ENCODE results near the gene SLC1A3.

Gene SLC1A3

DNA sequence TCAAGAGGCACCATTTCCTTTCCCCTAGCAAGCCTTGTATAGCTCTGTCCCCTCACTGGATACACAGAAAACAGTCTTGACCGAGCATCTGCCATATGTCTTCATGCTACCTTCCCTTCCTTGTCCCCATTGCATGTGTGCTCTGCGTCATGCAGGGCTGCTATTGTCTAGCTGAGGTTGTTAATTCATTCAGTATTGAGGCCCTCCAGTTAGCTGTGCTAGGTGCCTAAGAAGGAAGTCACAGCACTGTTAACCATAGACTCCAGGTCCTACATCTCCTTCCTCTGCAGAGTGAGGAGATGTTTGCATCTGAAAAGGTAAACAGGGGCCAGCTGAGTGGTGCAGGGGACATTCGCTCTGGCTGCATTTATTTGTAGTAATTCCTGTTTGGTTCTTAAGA is 48.2 kb downstream of the SLC1A3 start:
- Histone ChIP-seq H3K36me3 (ENCODE audit: control insufficient read depth, insufficient read depth, low read length) (no peaks in the 10 kb centered on the region), H3K4me1 (ENCODE audit: control insufficient read depth, insufficient read depth, low read length) (peaks cover 9% of the 10 kb centered on the region)
- WGBS, 2 experiments = 69 to 70% methylated on average over 3 of the region's 3 CpGs

DNA sequence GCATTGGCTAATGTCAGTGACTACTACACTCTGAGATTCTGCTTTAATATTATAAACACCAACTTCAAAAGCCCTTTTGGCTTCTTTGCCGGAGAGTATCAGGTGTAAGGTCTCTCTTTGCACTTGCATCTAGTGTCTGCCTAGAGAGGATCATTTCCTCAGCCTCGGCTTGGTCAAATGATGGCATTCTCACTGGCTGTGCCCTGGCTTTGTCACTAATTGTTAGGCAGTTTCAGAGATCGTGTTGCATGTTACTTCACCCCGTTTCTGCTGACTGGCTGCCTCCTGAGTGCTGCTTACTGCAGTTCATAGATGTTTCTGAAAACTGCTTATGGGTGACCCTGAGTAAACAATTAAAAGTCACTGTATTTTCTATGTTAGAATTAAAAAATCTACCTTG is 48.8 kb downstream of the SLC1A3 start:
- Histone ChIP-seq H3K27ac (ENCODE audit: insufficient read depth, low read depth, low read length, poor library complexity, severe bottlenecking) (no peak overlapping the region), H3K36me3 (ENCODE audit: control insufficient read depth, insufficient read depth, low read length) (no peaks in the 10 kb centered on the region), H3K4me1 (ENCODE audit: control insufficient read depth, insufficient read depth, low read length) (peaks cover 9% of the 10 kb centered on the region), H3K4me3 (ENCODE audit: insufficient read depth, low read depth, low read length) (no peak overlapping the region), H3K9me3 (ENCODE audit: control insufficient read depth, low read length) (no peaks in the 10 kb centered on the region), H3K27me3 (ENCODE audit: control insufficient read depth, insufficient read depth, low read length, poor library complexity, severe bottlenecking) (no peaks in the 10 kb centered on the region)
- WGBS, 2 experiments = 35 to 45% methylated on average over 4 of the region's 4 CpGs

More for the DNA sequence above, 48.2 kb downstream of the SLC1A3 start:
- Histone ChIP-seq H3K9me3 (ENCODE audit: control insufficient read depth, low read length) (no peaks in the 10 kb centered on the region), H3K27me3 (ENCODE audit: control insufficient read depth, insufficient read depth, low read length, poor library complexity, severe bottlenecking) (no peaks in the 10 kb centered on the region), H3K4me3 (ENCODE audit: insufficient read depth, low read depth, low read length) (no peak overlapping the region), H3K27ac (ENCODE audit: insufficient read depth, low read depth, low read length, poor library complexity, severe bottlenecking) (no peak overlapping the region)

DNA sequence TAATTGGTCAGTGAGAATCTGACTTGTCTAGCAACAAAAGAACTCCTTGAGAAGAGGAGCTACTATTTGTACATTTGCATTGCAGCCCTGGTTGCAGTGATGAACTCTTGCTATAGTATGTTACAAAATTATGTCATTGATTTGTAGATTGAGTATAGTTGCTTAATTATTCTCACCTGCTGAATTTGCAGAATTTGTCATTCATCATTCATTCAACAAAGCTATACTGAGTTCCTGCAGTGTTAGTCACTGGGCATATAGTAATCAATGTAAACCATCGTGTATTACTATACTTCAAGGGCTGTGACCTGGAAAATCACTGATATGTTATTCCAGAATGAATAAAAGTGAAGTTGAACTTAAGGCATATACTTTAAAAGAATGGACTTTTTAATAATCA is 50.1 kb downstream of the SLC1A3 start:
- H3K36me3 ChIP-seq (ENCODE audit: control insufficient read depth, insufficient read depth, low read length) = no peaks in the 10 kb centered on the region
- H3K9me3 ChIP-seq (ENCODE audit: control insufficient read depth, low read length) = no peaks in the 10 kb centered on the region
- 91% methylated on average over 1 of the region's 1 CpG; no CpG with 5 or more reads in 1 of the 2 experiments for whole genome bisulfite sequencing, 2 experiments
- no peaks in the 10 kb centered on the region for H3K27me3 ChIP-seq (ENCODE audit: control insufficient read depth, insufficient read depth, low read length, poor library complexity, severe bottlenecking)
- no peak overlapping the region for H3K27ac ChIP-seq (ENCODE audit: insufficient read depth, low read depth, low read length, poor library complexity, severe bottlenecking)
- peaks cover 9% of the 10 kb centered on the region for H3K4me1 ChIP-seq (ENCODE audit: control insufficient read depth, insufficient read depth, low read length)
- no peak overlapping the region for H3K4me3 ChIP-seq (ENCODE audit: insufficient read depth, low read depth, low read length)

GRCh38 chr5:36657563-36657995 is 51.2 kb downstream of the SLC1A3 start:
- 96 to 98% methylated on average over 5 of the region's 5 CpGs for WGBS, 2 experiments
- H3K27ac ChIP-seq (ENCODE audit: insufficient read depth, low read depth, low read length, poor library complexity, severe bottlenecking) = no peak overlapping the region
- H3K4me1 ChIP-seq (ENCODE audit: control insufficient read depth, insufficient read depth, low read length) = peaks cover 13% of the 10 kb centered on the region

GRCh38 chr5:36658038-36658756 is 51.8 kb downstream of the SLC1A3 start:
- Histone ChIP-seq H3K36me3 (ENCODE audit: control insufficient read depth, insufficient read depth, low read length) (no peaks in the 10 kb centered on the region), H3K27ac (ENCODE audit: insufficient read depth, low read depth, low read length, poor library complexity, severe bottlenecking) (no peak overlapping the region), H3K9me3 (ENCODE audit: control insufficient read depth, low read length) (no peaks in the 10 kb centered on the region), H3K27me3 (ENCODE audit: control insufficient read depth, insufficient read depth, low read length, poor library complexity, severe bottlenecking) (no peaks in the 10 kb centered on the region), H3K4me3 (ENCODE audit: insufficient read depth, low read depth, low read length) (no peak overlapping the region), H3K4me1 (ENCODE audit: control insufficient read depth, insufficient read depth, low read length) (peaks cover 13% of the 10 kb centered on the region)
- 94 to 95% methylated on average over 8 of the region's 8 CpGs for WGBS, 2 experiments

More at GRCh38 chr5:36657563-36657995, 51.2 kb downstream of the SLC1A3 start:
- H3K9me3 ChIP-seq (ENCODE audit: control insufficient read depth, low read length) = no peaks in the 10 kb centered on the region
- no peaks in the 10 kb centered on the region for H3K36me3 ChIP-seq (ENCODE audit: control insufficient read depth, insufficient read depth, low read length)
- H3K4me3 ChIP-seq (ENCODE audit: insufficient read depth, low read depth, low read length) = no peak overlapping the region
- no peaks in the 10 kb centered on the region for H3K27me3 ChIP-seq (ENCODE audit: control insufficient read depth, insufficient read depth, low read length, poor library complexity, severe bottlenecking)

DNA sequence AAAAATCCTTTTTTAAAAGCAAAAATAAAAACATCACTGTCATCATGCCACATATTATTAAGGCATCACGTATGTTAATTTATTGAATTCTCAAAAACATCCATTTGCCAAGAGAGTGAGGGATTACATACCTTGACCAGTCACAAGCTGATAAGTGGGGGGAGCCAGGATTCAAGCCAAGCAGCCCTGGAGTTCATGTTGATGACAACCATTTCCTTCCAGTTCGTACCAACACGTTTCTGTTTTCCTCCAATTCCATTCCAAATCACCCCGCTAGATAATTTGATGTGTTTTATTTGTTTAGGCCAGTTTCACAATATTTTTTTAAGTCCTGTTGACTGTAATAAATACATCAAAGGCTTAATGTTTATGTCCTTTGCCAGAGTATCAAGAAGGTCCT is 53.0 kb downstream of the SLC1A3 start:
- Histone ChIP-seq H3K4me1 (ENCODE audit: control insufficient read depth, insufficient read depth, low read length) (peaks cover 13% of the 10 kb centered on the region), H3K36me3 (ENCODE audit: control insufficient read depth, insufficient read depth, low read length) (no peaks in the 10 kb centered on the region), H3K4me3 (ENCODE audit: insufficient read depth, low read depth, low read length) (no peak overlapping the region), H3K27me3 (ENCODE audit: control insufficient read depth, insufficient read depth, low read length, poor library complexity, severe bottlenecking) (no peaks in the 10 kb centered on the region), H3K9me3 (ENCODE audit: control insufficient read depth, low read length) (no peaks in the 10 kb centered on the region), H3K27ac (ENCODE audit: insufficient read depth, low read depth, low read length, poor library complexity, severe bottlenecking) (no peak overlapping the region)
- 85 to 100% methylated on average over 3 to 4 of the region's 4 CpGs for WGBS, 2 experiments

- H3K27me3 ChIP-seq (ENCODE audit: control insufficient read depth, insufficient read depth, low read length, poor library complexity, severe bottlenecking) = no peaks in the 10 kb centered on the region
- H3K9me3 ChIP-seq (ENCODE audit: control insufficient read depth, low read length) = no peaks in the 10 kb centered on the region
- no peaks in the 10 kb centered on the region for H3K36me3 ChIP-seq (ENCODE audit: control insufficient read depth, insufficient read depth, low read length)
- 91 to 95% methylated on average over 4 to 5 of the region's 5 CpGs for WGBS, 2 experiments
- H3K4me3 ChIP-seq (ENCODE audit: insufficient read depth, low read depth, low read length) = no peak overlapping the region
- H3K27ac ChIP-seq (ENCODE audit: insufficient read depth, low read depth, low read length, poor library complexity, severe bottlenecking) = no peak overlapping the region
- peaks cover 4% of the 10 kb centered on the region for H3K4me1 ChIP-seq (ENCODE audit: control insufficient read depth, insufficient read depth, low read length)
These were observed 54.1 kb downstream of the SLC1A3 start for GRCh38 chr5:36660397-36661049.

DNA sequence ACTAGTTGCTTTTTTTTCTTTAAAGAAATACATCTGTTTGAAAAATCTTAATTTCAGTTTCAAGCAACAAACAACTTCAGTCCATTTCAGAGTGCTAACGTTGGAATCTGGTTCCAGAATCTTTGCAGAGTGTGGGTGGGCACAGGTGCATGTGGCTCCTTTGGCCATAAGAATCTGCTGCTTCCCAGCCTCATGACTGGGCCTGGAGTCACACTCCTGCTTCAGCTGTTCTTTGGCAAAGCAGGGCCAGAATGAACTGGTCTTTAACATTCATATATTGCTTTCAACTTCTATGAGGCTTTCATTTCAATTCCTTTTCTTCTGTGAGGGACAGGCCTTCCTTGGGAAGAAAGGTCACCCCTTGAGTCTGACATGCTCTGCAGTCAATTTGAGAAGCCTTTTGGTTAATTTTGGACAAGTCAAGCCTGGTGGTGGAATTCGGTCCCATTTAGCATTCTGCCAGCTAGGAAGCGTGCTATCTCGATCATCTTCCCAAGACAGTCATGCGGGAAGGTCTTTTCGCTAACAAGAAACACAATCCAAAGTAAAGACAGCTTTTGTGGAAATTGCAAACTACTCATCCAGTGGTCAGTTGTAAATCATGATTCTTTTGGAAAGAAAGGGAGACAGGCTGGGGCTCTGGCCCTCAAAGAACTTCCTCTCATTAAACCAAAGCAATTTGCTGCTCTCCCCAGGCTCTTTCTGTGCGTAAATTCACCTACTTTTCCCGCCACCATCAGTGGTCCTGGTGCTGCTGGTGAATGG is 55.2 kb downstream of the SLC1A3 start:
- H3K27me3 ChIP-seq (ENCODE audit: control insufficient read depth, insufficient read depth, low read length, poor library complexity, severe bottlenecking) = no peaks in the 10 kb centered on the region
- H3K9me3 ChIP-seq (ENCODE audit: control insufficient read depth, low read length) = no peaks in the 10 kb centered on the region
- peaks cover 4% of the 10 kb centered on the region for H3K4me1 ChIP-seq (ENCODE audit: control insufficient read depth, insufficient read depth, low read length)
- H3K36me3 ChIP-seq (ENCODE audit: control insufficient read depth, insufficient read depth, low read length) = no peaks in the 10 kb centered on the region
- 92 to 93% methylated on average over 8 of the region's 8 CpGs for WGBS, 2 experiments
- no peak overlapping the region for H3K4me3 ChIP-seq (ENCODE audit: insufficient read depth, low read depth, low read length)
- no peak overlapping the region for H3K27ac ChIP-seq (ENCODE audit: insufficient read depth, low read depth, low read length, poor library complexity, severe bottlenecking)

- Histone ChIP-seq H3K4me3 (ENCODE audit: insufficient read depth, low read depth, low read length) (no peak overlapping the region), H3K9me3 (ENCODE audit: control insufficient read depth, low read length) (no peaks in the 10 kb centered on the region), H3K27ac (ENCODE audit: insufficient read depth, low read depth, low read length, poor library complexity, severe bottlenecking) (no peak overlapping the region), H3K4me1 (ENCODE audit: control insufficient read depth, insufficient read depth, low read length) (peaks cover 4% of the 10 kb centered on the region), H3K36me3 (ENCODE audit: control insufficient read depth, insufficient read depth, low read length) (no peaks in the 10 kb centered on the region), H3K27me3 (ENCODE audit: control insufficient read depth, insufficient read depth, low read length, poor library complexity, severe bottlenecking) (no peaks in the 10 kb centered on the region)
- 91 to 93% methylated on average over 22 of the region's 22 CpGs for WGBS, 2 experiments
These were observed 56.0 kb downstream of the SLC1A3 start for GRCh38 chr5:36662291-36662851.

DNA sequence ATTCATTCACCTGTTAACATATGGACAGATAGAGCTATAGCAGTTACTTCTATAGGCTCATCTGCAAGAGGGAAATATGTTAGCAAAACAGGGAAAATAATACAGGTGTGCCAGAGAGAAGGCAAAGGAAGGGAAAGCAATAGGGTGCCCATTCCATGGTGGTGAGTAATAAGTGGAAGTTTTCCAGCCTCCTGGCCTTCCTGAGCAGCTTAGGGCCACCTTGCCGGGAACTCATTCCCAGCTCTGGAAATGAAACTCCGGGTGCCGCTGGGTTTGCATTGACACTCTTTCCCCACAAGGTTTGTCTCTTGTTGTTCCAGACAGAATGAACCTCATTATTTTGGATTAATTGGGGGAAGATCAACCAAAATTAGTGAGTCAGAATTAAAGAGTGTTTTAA is 58.4 kb downstream of the SLC1A3 start:
- Histone ChIP-seq H3K27me3 (ENCODE audit: control insufficient read depth, insufficient read depth, low read length, poor library complexity, severe bottlenecking) (no peaks in the 10 kb centered on the region), H3K36me3 (ENCODE audit: control insufficient read depth, insufficient read depth, low read length) (no peaks in the 10 kb centered on the region), H3K27ac (ENCODE audit: insufficient read depth, low read depth, low read length, poor library complexity, severe bottlenecking) (no peak overlapping the region), H3K4me1 (ENCODE audit: control insufficient read depth, insufficient read depth, low read length) (peaks cover 4% of the 10 kb centered on the region), H3K4me3 (ENCODE audit: insufficient read depth, low read depth, low read length) (no peak overlapping the region), H3K9me3 (ENCODE audit: control insufficient read depth, low read length) (no peaks in the 10 kb centered on the region)
- WGBS, 2 experiments = 92 to 100% methylated on average over 3 of the region's 3 CpGs

All from ectodermal cell (in vitro differentiated cells).